Mesenchymal stem cell (in vitro differentiated cells and primary cell): Measurements from ENCODE around the gene ERVH48-1.
"Not testable (repeated sequence)": the region's sequence is repeated elsewhere in the genome, so short reads cannot be mapped to it uniquely, and the experiment has no call there.

Experiments used
- DNase-seq: peaks from one replicate; pipeline ENCODE4 v3.0.0-alpha.2; 2013
- H2AFZ ChIP-seq: one replicate; pipeline ENCODE4 v1.6.1; 2013; ENCODE audit warnings: low read depth, mild to moderate bottlenecking, control low read depth, inconsistent platforms, low read length, moderate library complexity
- H2AK5ac ChIP-seq: 2 replicates; pipeline ENCODE4 v1.6.1; 2013; ENCODE audit warnings: low read length, moderate library complexity, mild to moderate bottlenecking, inconsistent platforms; ENCODE audit not compliant: severe bottlenecking
- H2BK120ac ChIP-seq: one replicate; pipeline ENCODE4 v1.6.1; 2013; ENCODE audit warnings: low read depth, mild to moderate bottlenecking, inconsistent platforms, low read length, moderate library complexity
- H2BK12ac ChIP-seq, 2 experiments: one replicate each; pipeline ENCODE4 v1.6.1; 2013; ENCODE audit warnings: inconsistent platforms in 2 of 2, low read length in 2 of 2, mild to moderate bottlenecking in 2 of 2, moderate library complexity in 2 of 2, control low read depth in 1 of 2
- H2BK15ac ChIP-seq: one replicate; pipeline ENCODE4 v1.6.1; 2013; ENCODE audit warnings: mild to moderate bottlenecking, low read depth, inconsistent platforms; ENCODE audit not compliant: poor library complexity, severe bottlenecking
- H2BK5ac ChIP-seq: 2 replicates; pipeline ENCODE4 v1.6.1; 2013; ENCODE audit warnings: low read depth, mild to moderate bottlenecking, low read length, control low read depth, inconsistent platforms; ENCODE audit not compliant: poor library complexity, severe bottlenecking
- H3K14ac ChIP-seq, 2 experiments: one replicate each; pipeline ENCODE4 v1.6.1; 2013; ENCODE audit warnings: inconsistent platforms in 2 of 2, low read length in 2 of 2, control low read depth in 1 of 2, mild to moderate bottlenecking in 1 of 2, moderate library complexity in 1 of 2
- H3K18ac ChIP-seq, 2 experiments: one replicate each; pipeline ENCODE4 v1.6.1; 2013; ENCODE audit warnings: inconsistent platforms in 2 of 2, low read length in 2 of 2, control low read depth in 1 of 2, low read depth in 1 of 2, mild to moderate bottlenecking in 1 of 2
- H3K23ac ChIP-seq, 2 experiments: one replicate each; pipeline ENCODE4 v1.6.1; 2013; ENCODE audit warnings: inconsistent platforms in 2 of 2, low read length in 2 of 2, mild to moderate bottlenecking in 2 of 2, moderate library complexity in 2 of 2, control low read depth in 1 of 2
- H3K27ac ChIP-seq: 2 replicates; pipeline ENCODE4 v1.5.1; 2013; ENCODE audit warnings: mild to moderate bottlenecking, moderate library complexity, low read length, control low read depth, inconsistent platforms; ENCODE audit not compliant: poor library complexity, severe bottlenecking
- H3K27me3 ChIP-seq, 2 experiments: 2 replicates each; pipeline versions ENCODE4 v1.6.1 to v1.7.0; 2013; ENCODE audit warnings: low read length in 2 of 2, mild to moderate bottlenecking in 2 of 2, moderate library complexity in 2 of 2, control low read depth in 1 of 2, inconsistent platforms in 1 of 2; ENCODE audit not compliant: control insufficient read depth in 1 of 2, insufficient read depth in 1 of 2
- H3K36me3 ChIP-seq, 2 experiments: 2 replicates each; pipeline versions ENCODE4 v1.6.1 to v1.7.0; 2013; ENCODE audit warnings: low read length in 2 of 2, control low read depth in 1 of 2, inconsistent platforms in 1 of 2, low read depth in 1 of 2, mild to moderate bottlenecking in 1 of 2; ENCODE audit not compliant: insufficient read depth in 2 of 2, control insufficient read depth in 1 of 2
- H3K4ac ChIP-seq, 2 experiments: one replicate each; pipeline ENCODE4 v1.6.1; 2013; ENCODE audit warnings: inconsistent platforms in 2 of 2, low read length in 2 of 2, mild to moderate bottlenecking in 2 of 2, moderate library complexity in 2 of 2, control low read depth in 1 of 2, low read depth in 1 of 2
- H3K4me1 ChIP-seq: 2 replicates; pipeline ENCODE4 v1.6.1; 2013; ENCODE audit warnings: low read depth, low read length, control low read depth; ENCODE audit not compliant: control insufficient read depth, insufficient read depth
- H3K4me2 ChIP-seq: 2 replicates; pipeline ENCODE4 v1.6.1; 2013; ENCODE audit warnings: low read length, mild to moderate bottlenecking, inconsistent platforms; ENCODE audit not compliant: poor library complexity, severe bottlenecking
- H3K4me3 ChIP-seq, 2 experiments: 2 replicates each; pipeline versions ENCODE4 v1.5.1 to v1.7.0; 2013; ENCODE audit warnings: low read length in 2 of 2, mild to moderate bottlenecking in 2 of 2, control low read depth in 1 of 2, low read depth in 1 of 2; ENCODE audit not compliant: insufficient read depth in 1 of 2
- H3K79me1 ChIP-seq: replicated peaks from 2 replicates; pipeline ENCODE4 v1.6.1; 2013; ENCODE audit warnings: mild to moderate bottlenecking, control low read depth, low read length, inconsistent platforms; ENCODE audit not compliant: poor library complexity, severe bottlenecking
- H3K9ac ChIP-seq: 2 replicates; pipeline ENCODE4 v1.7.0; 2013; ENCODE audit warnings: mild to moderate bottlenecking, low read length, moderate library complexity
- H3K9me3 ChIP-seq: 2 replicates; pipeline ENCODE4 v1.7.0; 2013; ENCODE audit warnings: mild to moderate bottlenecking, low read length; ENCODE audit not compliant: control insufficient read depth
- H4K8ac ChIP-seq: one replicate; pipeline ENCODE4 v1.6.1; 2013; ENCODE audit warnings: inconsistent platforms, mild to moderate bottlenecking, low read length, moderate library complexity
- H4K91ac ChIP-seq: one replicate; pipeline ENCODE4 v1.6.1; 2013; ENCODE audit warnings: mild to moderate bottlenecking, low read length, inconsistent platforms
- WGBS: methylation state at CpG from one replicate; pipeline ENCODE4 v1.1.7; 2013; ENCODE audit warnings: mixed read lengths; 5-methylcytosine and 5-hydroxymethylcytosine counted together

Gene ERVH48-1

DNA sequence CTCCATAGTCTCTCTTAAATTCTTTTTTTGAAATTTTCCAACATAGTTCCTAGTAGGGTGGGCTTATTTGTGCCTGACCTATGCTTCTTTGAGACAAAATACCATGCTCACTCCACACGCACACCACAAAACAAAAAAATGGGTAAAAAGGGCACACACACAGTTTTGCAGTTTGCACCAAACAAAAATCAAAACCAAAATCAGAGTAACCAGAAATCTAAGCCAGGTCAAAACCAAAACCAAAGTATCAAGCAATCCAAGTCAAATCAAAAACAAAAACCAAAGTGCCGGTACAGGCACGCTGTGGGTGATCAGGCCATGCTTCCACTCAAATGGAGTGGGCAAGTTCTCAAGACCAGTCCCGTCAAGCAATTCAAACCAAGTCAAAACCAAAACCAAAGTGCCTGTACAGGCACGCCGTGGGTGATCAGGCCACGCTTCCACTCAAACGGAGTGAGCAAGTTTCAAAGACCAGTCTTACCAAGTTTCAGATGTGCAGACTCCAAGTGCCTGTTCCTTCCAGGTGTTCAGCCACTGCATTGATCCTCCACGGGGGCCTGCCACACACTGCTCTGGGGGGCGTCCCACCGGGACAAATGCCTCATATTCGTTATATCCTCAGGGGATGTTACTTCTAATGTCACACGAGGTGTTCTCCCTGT is 23.8 kb upstream of the ERVH48-1 start:
- H3K4me3 ChIP-seq, H3K27ac ChIP-seq, H4K91ac ChIP-seq, H4K8ac ChIP-seq, H3K9me3 ChIP-seq, H2AFZ ChIP-seq, H3K27me3 ChIP-seq, H3K4me2 ChIP-seq, H2BK15ac ChIP-seq, H3K4me1 ChIP-seq, H2BK12ac ChIP-seq, H2AK5ac ChIP-seq, H3K14ac ChIP-seq, H2BK5ac ChIP-seq, H2BK120ac ChIP-seq, H3K4ac ChIP-seq, H3K18ac ChIP-seq, H3K9ac ChIP-seq, H3K23ac ChIP-seq, DNase-seq, H3K36me3 ChIP-seq, H3K79me1 ChIP-seq: not testable (repeated sequence)
- 95% methylated on average over 11 of the region's 13 CpGs for WGBS

DNA sequence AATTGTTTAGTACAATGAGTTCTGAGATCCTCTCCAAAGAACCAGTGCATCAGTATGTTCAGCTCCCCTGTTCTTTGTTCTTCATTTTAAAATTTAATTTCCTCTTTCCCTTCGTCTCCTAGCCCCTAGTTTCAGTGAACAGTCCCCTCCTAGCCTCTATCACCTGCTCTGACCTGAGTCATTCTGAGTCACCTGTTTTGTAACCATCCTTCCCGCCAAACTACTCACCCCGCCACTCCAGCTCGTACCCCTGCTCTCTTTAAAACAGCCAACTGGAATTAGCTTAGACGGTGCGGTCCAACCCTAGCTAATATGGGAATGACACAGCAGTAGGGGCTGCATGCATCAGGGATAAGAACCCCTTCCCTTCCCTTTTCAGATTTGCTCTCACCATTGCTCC is 16.8 kb upstream of the ERVH48-1 start:
- H2AFZ ChIP-seq = no peak overlapping the region
- H3K4me2 ChIP-seq = no peak overlapping the region
- peaks cover 6% of the 10 kb centered on the region for H3K4me1 ChIP-seq
- H2BK12ac ChIP-seq = no peak overlapping the region
- 83% methylated on average over 6 of the region's 6 CpGs for WGBS
- no peak overlapping the region for H2AK5ac ChIP-seq
- no peak overlapping the region for H4K91ac ChIP-seq
- no peaks in the 10 kb centered on the region for H3K79me1 ChIP-seq
- DNase-seq = no peak
- no peak overlapping the region for H3K4me3 ChIP-seq
- no peak overlapping the region for H3K9ac ChIP-seq
- H2BK15ac ChIP-seq = no peak overlapping the region
- no peak overlapping the region for H3K23ac ChIP-seq
- no peaks in the 10 kb centered on the region for H3K9me3 ChIP-seq
- no peak overlapping the region for H3K18ac ChIP-seq
- peak overlapping the region in 1 of 2 experiments; percentile 71 for H3K14ac ChIP-seq
- no peaks in the 10 kb centered on the region for H3K36me3 ChIP-seq
- no peaks in the 10 kb centered on the region for H3K27me3 ChIP-seq
- no peak overlapping the region for H4K8ac ChIP-seq
- H2BK5ac ChIP-seq = no peak overlapping the region
- no peak overlapping the region for H3K4ac ChIP-seq
- no peak overlapping the region for H3K27ac ChIP-seq
- H2BK120ac ChIP-seq = no peak overlapping the region

DNA sequence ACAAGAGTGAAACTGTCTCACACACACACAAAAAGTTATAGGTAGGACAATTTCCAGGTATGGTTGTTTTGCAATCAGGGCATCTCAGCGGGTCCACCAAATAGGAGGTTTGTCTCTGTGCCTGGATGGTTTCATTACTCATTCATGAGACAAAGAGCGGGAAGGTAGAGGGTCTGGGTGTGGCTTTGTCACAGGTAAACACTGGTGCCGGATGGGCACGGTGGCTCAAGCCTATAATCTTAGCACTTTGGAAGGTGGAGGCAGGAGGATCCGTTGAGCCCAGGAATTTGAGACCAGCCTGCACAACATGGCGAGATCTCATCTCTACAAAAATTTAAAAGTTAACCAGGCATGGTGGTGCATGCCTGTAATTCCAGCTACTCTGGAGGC is 16.3 kb upstream of the ERVH48-1 start:
- Histone ChIP-seq H2AK5ac (no peak overlapping the region), H3K9me3 (no peaks in the 10 kb centered on the region), H3K23ac (no peak overlapping the region), H4K91ac (no peak overlapping the region), H3K14ac (no peak overlapping the region), H2BK120ac (no peak overlapping the region), H3K4me3 (no peak overlapping the region), H2BK5ac (no peak overlapping the region), H3K79me1 (no peaks in the 10 kb centered on the region), H3K9ac (no peak overlapping the region), H4K8ac (no peak overlapping the region), H3K18ac (no peak overlapping the region), H2BK12ac (no peak overlapping the region), H3K4me2 (no peak overlapping the region), H3K27me3 (no peaks in the 10 kb centered on the region), H2BK15ac (no peak overlapping the region), H3K4me1 (peaks cover 6% of the 10 kb centered on the region), H3K27ac (no peak overlapping the region), H3K4ac (no peak overlapping the region), H2AFZ (no peak overlapping the region), H3K36me3 (no peaks in the 10 kb centered on the region)
- DNase-seq = no peak
- WGBS = 99% methylated on average over 4 of the region's 6 CpGs

DNA sequence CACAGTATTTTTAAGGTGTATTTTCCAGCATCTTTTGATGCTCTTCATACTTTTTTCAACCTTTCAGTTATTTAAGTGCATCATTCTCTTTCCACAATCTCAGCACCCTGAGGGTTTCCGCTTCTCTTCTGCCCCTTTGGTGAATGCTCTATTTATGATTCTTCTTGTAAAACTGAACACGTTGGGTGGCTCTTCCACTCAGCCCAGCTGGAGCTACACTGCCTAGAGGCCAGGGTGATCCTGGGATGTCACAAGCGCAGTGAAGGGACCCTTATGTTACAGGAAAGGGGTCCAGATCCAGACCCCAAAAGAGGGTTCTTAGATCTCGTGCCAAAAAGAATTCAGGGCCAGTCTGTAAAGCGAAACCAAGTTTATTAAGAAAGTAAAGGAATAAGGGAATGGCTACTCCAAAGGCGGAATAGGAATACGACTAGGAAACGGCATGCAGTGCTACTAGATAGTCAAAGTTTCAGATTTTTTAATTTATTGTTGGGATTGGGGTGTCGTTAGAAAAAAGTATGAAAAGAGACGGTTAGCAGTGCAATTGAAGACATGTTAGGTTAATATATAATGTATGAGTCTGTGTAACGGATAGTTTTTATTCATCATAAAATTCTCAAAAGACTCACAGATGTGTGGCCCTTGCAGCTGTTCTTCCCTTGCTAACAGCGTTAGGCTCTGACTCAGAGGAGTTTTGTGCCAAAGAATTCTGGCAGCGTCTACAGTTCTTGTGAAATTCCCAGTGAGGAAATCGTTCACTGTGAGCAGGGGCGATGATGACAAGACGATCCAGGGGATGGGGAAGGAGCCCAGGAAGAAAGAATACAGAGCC is 14.4 kb upstream of the ERVH48-1 start:
- 66% methylated on average over 13 of the region's 16 CpGs for WGBS
- Histone ChIP-seq H3K4me1 (peaks cover 6% of the 10 kb centered on the region), H2AK5ac (peak overlapping the region; percentile 40), H2BK15ac (no peak overlapping the region), H4K8ac (no peak overlapping the region), H3K4me2 (no peak overlapping the region), H3K9ac (peak overlapping the region; percentile 86), H2BK5ac (peak overlapping the region; percentile 53), H2BK120ac (no peak overlapping the region), H4K91ac (no peak overlapping the region), H3K27me3 (no peaks in the 10 kb centered on the region), H2BK12ac (no peak overlapping the region), H3K4ac (no peak overlapping the region), H3K4me3 (peak overlapping the region in 1 of 2 experiments; percentile 76), H3K36me3 (no peaks in the 10 kb centered on the region), H3K9me3 (no peaks in the 10 kb centered on the region), H3K27ac (peak overlapping the region; percentile 87), H2AFZ (no peak overlapping the region), H3K23ac (no peak overlapping the region), H3K79me1 (no peaks in the 10 kb centered on the region), H3K14ac (no peak overlapping the region), H3K18ac (peak overlapping the region in 1 of 2 experiments; percentile 37)
- peak; percentile 97 for DNase-seq
